ENCODE results near the gene MAPKAPK2.
A peak's percentile ranks its signal among the peaks of the same experiment; 100 is the strongest.
"Not testable (repeated sequence)": the region's sequence is repeated elsewhere in the genome, so short reads cannot be mapped to it uniquely, and the experiment has no call there.

Gene MAPKAPK2

GRCh38 chr1:206684478-206685333 lies at the start of gene MAPKAPK2:
TSS of gene MAPKAPK2 (plus strand) at chr1:206684905. CDS start at chr1:206685230, 325 bp downstream.
- no peak for TF ChIP-seq CTCF (IDR thresholded peaks at IDR 0.05; ENCODE audit: low read depth, low read length)
- peak within 1 kb of the TSS; percentile 88 for H3K4me3 ChIP-seq (ENCODE audit: low read depth, low read length)

- no peak for TF ChIP-seq CTCF (IDR thresholded peaks at IDR 0.05; ENCODE audit: low read depth, low read length)
- H3K4me3 ChIP-seq (ENCODE audit: low read depth, low read length), result peak within 1 kb of the TSS; percentile 92
Observed at GRCh38 chr1:206635080-206635977, 49.4 kb upstream of the MAPKAPK2 start, which contains the start of gene DYRK3. TSS of gene DYRK3 (plus strand) at chr1:206635536. CDS start at chr1:206635704, 168 bp downstream.

GRCh38 chr1:206635978-206636345 lies 48.7 kb upstream of the MAPKAPK2 start:
- peak overlapping the region; percentile 92 for H3K4me3 ChIP-seq (ENCODE audit: low read depth, low read length)
- TF ChIP-seq CTCF (IDR thresholded peaks at IDR 0.05; ENCODE audit: low read depth, low read length), result no peak

DNA sequence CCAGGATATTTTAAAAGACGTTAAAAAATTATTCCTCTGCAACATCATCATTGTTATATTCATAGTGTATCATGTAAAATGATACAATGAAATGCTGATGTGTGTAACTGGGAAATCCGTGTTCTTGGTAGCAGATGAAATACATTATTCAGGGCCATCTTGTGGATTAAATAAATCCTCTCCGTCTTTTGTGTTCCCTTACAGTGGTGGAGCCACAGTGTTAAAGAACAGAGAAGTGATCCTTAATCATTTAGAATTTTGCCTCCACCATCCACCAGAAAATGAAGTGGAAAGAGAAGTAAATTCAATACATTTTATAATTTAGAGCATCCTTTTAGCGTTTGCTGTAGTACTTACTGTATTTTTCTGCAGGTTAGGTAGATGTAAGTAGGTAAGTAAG lies 48.0 kb upstream of the MAPKAPK2 start:
- peak overlapping the region; percentile 92 for H3K4me3 ChIP-seq (ENCODE audit: low read depth, low read length)
- no peak for TF ChIP-seq CTCF (IDR thresholded peaks at IDR 0.05; ENCODE audit: low read depth, low read length)

DNA sequence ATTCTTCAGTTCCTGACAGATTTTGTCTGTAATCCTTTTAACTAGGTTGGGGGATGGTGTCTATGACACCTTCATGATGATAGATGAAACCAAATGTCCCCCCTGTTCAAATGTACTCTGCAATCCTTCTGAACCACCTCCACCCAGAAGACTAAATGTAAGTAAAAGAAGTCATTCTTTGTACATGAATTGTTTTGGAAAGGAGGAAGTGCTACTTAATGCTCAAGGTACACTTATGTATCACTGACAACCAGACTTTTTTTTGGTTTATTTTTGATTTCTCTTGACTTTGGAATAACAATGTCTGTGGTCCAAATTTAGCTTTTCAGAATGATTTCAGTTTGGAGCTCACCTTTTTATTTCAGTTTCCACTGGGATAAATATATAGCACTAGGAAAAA lies 47.1 kb upstream of the MAPKAPK2 start:
- TF ChIP-seq CTCF (IDR thresholded peaks at IDR 0.05; ENCODE audit: low read depth, low read length), result no peak
- peak overlapping the region; percentile 92; the same call in 1 of the 2 replicates for H3K4me3 ChIP-seq (ENCODE audit: low read depth, low read length)

- not testable (repeated sequence) for H3K4me3 ChIP-seq (ENCODE audit: low read depth, low read length)
Observed at GRCh38 chr1:206642074-206642473, 42.6 kb upstream of the MAPKAPK2 start.

- no peak for TF ChIP-seq CTCF (IDR thresholded peaks at IDR 0.05; ENCODE audit: low read depth, low read length)
- H3K4me3 ChIP-seq (ENCODE audit: low read depth, low read length), result no peak overlapping the region
Observed at GRCh38 chr1:206643118-206643698, 41.5 kb upstream of the MAPKAPK2 start.
